NCI-H128 (cell line): ENCODE measurements around the gene GRIFIN.

ENCODE experiments used
- DNase-seq: peaks from one replicate; lab custom pipeline; 2025; ENCODE audit not compliant: unreplicated experiment; lab: John Stamatoyannopoulos, UW

GRIFIN gene

DNA sequence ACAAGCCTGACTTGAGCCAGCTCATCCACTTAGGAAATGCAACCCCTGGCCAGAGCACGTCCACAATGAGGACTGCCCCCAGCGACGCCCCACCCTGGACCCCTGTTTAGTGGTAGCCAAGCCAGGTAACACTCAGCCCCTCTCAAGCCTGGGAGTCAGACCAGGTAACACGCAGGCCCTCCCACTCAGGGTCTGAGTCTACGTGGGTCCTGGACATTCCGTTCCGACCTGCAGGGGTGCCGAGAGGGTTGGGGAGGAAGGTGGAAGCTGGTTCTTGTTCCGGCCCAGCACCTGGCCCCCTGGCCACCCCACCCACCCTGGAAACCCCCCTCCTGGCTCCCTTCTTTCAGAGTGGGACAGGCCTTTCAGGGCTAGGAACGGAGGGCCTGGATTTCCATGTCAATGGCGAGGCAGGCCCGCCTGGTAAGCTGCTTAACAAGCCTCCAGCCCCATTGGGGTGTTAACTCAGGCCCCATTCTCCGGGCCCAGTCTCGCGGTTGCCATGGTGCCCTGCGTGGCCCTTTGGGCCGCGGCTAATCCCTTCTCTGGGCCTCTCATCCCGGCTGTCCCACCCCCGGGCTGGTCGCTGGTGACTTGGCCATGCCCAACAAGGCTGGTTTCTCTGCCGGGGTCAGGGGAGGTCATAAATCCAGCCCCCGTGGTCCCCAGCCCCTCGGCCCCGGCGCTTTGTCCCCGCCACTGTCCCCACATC lies 23.7 kb upstream of the GRIFIN start:
- no peak for DNase-seq

DNA sequence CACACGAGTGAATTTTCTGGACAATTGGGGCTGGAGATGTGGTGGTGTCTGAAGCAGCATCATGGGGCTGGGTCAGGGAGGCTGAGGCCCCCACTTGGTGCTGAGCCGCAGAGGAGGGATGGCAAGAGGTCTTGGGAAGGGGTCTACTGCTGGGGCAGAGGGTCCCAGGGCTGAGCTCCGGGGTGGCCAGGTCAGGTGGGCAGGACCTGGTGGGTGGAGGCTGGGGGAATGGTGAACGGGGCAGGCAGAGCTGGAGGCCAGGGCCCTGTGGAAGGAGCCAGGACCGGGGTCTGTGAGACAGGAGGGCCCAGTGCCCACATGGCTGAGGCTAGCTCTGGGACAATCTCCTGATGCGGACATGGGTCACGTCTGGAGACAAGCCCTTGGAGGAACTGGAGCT lies 23.0 kb upstream of the GRIFIN start:
- no peak for DNase-seq

DNA sequence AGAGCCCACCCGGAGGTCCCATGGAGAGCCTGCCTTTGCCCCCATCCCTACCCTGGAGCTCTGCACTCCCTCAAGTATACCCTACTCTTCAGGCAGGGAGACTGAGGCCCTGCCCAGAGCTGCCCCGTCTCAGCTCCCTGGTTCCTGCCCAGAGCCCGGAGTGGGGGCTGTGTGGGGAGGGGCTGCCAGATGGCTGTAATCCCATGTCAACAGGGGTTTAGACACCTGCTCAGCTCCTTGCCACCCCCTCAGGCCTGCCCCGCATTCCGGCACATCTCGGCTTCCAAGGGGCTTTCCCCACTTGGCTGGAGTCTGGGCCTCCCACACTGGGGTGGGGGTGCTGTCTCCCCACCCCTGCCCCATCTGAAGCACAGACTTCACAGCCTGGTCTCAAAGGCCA lies 22.5 kb upstream of the GRIFIN start:
- DNase-seq = no peak

DNA sequence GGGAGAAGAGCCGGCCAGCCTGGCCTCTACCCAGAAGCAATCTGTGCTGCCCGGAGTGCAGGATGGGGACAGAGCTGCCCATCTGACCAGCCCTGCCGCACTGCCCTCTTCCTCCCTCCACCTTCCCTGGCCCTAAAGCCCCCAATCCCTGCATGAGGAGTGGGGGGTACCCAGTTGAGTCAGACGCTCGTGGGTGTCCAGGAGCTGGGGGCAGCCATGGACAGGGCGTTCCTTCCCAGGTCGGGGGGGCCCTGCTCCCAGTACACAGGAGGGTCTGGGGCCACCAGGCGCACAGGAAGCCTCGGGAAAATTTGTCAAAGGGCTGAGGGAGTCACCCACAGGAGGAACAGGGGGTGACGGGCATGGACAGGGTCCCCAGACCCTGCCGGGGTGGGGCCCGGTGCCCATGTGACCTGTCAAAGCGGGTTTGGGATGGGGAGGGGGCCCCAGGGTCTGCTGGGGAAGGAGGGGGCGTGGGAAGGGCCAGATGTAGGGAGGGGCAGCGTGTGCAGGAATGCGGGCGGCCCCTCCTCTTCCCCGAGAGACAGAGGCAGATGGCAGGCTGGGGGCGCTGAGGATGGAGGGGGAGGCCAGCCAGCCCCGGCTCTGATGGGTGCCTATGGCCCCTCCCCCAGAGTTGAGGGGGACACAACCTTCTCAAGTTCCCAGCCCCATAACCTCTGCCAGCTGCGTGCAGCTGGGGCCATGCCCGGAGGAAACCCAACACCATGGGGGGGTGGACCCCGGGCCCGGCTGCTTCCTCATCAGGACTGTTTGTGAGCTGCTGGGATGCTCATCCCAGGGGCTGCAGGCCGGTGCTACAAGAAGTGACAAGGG lies 21.5 kb upstream of the GRIFIN start:
- no peak for DNase-seq

DNA sequence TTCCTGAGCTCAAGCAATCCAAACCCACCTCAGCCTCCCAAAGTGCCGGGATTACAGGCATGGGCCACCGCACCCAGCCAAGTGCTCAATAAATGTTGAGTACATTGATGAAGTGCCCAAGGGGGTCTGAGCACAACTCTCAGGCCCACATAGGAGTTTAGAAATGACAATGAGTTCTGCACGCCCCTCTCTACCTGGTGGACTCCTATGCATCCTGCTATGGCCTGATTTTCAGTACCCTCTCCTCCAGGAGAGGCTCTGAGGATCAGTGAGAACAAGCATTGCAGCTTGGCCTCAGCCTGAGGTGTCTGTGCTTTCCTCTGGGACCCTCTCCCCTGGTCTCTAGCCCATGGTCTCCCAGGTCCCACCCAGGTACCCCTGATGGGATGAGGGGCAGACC lies 20.9 kb upstream of the GRIFIN start:
- DNase-seq = no peak

DNA sequence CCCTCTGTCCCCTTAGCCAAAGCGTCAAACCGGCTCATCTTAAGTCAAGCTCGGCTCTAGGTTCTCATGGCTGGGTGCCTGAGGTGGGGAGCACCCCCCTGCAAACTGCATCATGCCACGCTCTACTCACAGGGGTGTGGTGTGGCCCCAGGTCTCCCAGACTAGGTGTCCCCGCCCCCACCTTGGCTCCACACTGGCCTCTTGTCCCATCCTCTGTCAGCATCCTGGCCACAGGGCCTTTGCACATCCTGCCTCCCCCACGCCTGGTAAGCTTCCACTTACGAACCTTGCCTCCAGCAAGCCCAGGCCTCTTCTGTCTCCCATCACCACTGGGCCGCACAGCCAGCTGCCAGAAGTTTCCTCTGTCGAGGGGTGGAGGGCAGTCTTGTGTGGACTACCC lies 20.2 kb upstream of the GRIFIN start:
- DNase-seq = no peak

DNA sequence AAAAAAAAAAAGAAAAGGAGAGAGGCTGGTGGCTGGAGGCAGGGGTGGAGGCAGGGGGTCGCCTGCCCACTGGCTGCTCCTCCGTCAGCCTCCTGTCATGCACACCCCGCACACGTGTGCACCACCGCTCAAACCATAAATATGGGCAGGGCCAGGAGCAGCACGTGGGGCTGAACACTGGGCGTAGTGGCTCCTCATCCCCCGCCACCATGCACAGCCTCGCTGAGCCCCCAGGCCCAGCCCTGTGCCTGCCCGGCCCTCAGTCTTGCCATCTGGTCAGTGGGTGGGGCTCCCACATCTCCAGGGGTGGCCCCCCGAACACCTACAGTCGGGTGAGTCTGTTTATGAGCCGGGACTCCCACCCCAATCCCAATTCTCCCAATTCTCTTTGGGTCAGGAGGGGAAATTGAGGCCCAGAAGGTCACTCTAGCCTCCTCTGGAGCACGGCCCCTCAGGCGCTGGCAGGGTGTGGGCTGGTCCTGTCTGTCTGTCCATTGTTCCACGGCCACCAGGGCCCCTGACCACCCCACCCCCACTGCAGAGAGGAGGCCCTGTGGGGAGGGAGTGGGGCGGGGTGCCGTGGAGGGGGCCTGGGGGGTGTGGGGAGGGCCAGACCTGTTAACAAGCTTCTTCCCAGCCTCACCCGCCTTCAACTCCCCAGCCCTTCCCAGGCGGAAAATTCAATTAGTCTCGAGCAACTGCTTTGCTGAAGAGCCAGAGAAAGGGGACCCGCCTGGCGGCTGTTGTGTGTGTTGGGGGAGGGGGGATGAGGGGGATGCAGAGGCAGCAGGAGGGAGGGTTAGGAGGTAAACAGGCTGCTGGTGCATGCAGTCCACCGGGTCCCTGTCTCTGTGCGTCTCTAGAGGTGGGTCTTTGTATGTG lies 19.5 kb upstream of the GRIFIN start:
- DNase-seq = no peak

DNA sequence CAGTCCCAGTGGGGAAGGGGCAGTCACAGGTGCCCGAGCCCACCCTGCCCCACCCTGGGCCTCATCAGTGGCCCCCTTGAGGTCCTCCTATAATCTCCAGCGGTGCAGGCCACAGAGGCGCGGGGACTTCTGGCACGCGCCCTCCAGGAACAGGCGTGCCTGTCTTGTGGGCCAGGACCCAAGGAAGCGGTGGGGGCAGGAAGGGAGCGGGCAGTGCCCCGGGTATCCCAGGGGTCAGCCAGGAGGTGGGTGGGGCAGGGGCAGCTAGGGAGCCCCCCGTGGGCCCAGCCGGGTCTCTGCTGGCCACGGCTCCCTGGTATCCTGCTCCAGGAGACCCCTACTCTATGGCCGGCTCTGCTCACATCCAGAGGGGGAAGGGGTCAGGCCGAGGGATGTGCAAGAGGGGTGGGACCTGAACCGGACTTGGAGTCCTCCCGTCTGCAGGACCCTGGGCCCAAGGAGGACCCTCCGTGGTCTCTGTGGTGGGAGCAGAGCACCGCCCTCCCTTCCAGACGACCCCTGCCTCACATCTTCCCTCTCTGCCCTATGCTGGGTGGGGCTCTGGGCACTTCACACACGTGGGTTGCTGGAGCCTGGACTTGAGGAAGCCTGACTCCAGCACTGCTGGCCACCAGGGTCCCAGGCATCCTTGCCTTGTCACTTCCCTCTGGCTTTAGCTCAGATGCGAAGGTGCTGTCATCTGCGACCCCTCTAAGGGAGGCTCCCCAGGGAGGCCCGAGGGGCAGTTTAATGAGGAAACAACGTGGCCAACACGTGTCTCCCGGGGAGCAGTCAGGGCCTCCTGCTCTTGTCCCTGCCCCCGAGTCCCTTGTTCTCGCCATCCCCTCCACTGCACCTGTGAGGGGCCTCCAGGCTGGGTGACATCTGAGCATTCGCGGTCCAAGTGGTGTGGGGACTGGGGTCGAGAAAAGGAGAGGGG lies 18.3 kb upstream of the GRIFIN start:
- no peak for DNase-seq

DNA sequence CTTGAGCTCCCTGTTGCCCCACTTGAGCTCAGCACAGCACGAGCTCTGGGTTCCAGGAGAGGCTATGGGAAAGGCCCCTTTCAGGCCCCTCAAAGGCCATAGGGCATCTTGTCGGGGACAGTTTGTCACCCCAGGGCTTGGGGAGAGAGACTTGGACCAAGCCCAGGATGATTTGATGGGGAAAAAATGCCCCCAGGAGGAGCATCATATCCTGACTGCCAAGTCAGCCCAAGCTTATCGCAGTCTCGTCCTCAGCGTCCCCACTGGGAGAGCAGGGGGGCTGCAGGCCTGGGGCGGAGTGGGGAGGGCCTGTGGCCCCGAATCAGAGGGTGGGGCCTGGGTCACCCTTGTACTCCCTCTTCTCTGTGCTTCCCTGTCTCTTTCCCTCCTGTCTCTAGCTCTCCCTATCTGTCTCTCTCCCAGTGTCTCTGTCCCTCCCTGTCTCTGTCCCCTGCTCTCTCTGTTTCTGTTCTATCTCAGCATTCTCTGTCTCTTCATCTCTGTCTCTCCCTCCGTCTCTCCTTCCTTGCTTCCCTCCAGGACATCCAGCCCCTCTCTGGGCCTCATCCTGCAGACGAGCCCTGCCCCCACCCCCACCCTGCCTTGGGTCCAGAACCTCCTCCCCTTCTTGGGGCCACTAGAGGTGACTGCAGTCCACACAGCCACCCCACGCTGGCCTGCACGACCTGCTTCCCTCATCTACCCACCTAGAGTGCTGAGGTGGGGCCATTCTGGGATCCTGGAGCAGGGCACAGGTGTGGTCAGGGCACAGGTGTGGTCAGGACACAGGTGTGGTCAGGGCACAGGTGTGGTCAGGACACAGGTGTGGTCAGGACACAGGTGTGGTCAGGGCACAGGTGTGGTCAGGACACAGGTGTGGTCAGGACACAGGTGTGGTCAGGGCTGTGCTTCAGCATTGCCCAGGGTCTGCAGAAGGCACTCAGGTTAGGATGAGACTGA lies 17.3 kb upstream of the GRIFIN start:
- no peak for DNase-seq

DNA sequence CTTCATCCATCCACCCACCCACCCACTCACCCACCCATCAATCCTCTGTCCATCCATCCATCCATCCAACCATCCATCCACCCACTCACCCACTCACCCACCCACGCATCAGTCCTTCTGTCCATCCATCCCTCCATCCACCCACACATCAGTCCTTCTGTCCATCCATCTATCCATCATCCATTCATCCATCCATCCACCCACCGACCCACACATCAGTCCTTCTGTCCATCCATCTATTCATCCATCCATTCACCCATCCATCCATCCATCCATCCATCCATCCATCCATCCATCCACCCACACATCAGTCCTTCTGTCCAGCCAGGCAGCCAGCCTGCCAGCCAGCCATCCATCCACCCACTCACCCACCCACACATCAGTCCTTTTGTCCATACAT lies 15.8 kb upstream of the GRIFIN start:
- no peak for DNase-seq

DNA sequence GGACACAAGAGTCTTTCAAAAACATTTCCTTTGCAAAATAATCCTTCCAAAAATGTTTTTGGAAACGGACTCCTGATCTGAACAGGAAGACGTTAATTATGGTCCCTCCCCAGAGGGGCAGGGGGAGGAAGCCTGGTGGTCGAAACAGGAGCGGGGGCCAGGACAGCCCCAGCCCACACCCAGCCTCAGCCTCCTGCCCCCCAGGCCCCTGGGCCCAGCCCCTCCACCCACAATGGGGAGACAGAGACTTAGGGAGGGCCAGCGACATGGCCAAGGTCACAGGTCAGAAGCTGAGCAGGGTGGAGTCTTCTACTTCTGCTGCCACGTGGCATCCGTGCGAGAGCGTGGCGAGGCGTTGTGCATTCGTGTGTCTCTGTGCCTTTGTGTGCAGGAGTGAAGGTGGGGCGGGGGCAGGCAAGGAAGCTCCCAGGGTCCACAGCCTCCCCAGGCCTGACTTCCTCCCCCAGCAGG lies 14.0 kb upstream of the GRIFIN start:
- DNase-seq = no peak

DNA sequence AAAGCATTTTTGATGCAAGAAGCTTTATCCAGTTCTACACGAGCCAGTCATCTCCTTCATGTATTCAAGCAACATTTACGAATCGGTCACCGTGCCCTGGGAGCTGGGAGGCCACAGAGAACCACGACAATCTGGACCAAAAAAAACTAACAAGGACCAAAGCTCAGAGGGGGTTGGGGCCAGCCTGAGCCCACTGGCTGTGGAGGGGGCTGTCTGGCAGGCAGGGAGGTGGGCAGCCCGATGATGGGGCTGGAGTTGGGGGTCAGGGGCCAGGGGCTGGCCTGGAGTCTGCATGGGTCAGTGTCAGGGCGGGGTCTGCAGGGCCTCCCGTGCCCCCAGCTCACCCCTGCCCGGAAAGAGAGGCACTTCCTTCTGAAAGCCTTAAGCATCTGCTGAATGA lies 12.5 kb upstream of the GRIFIN start:
- no peak for DNase-seq

DNA sequence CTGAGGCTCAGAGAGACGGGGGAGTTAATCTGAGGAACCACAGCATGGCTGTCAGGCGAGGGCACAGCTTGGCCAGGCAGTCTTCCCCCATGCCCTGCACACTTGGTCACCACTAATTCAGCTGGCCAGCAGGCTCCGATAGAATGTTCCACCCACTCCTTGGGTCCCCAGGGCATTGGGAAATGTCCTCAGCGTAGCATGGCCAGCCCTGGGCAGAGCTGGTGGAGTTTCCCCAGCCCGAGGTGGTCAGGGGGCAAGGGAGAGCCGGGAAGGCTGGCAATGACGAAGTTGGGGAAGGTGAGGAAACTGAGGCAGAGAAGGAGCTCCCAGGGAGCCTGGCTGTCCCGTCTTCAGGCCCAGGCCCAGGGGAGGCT lies 12.1 kb upstream of the GRIFIN start:
- DNase-seq = no peak

DNA sequence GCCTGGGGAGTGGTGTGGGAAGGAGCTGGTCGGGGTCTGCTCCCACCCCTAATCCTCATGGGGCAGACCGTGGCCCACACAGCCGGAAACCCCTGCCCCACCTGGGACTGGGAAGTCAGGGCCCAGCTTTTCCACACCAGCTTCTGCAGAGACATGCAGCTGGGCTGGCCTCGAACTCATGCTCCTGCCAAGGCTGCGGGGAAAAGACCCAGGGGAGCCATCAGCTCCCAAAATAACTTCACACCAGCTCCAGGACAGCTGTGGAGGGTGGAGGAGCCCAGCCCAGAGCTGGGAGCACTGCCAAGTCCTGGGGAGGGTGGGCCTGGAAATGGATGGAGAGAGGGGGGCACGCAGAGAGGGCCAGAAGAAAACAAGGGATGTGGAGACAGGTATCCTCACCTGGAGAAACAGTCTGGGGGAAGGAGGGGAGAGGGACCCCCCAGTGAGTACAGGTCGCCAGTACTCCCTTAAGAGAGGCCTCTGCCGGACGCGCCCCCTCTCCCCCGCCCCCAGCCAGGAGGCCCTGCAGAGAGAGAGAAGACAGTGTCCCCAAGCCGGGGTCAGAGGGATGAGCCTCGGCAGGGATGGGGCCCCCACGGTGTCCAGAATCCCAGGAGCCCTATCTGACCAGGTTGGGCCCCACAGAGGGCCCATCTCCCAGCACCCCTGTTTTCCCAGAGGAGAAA lies 11.5 kb upstream of the GRIFIN start:
- no peak for DNase-seq

DNA sequence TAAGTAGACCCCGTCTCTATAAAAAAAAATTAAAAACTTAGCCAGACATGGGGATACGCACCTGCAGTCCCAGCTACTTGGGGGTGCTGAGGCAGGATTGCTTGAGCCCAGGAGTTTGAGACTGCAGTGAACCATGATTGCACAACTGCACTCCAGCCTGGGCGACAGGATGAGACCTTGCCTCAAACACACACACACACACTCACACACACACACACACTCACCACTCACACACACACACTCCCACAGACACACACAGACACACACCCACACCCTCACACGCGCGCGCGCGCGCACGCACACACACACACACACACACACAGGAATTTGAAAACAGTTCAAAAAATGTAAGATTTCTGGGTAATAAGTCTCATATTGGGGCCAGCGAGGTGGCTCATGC lies 8.7 kb upstream of the GRIFIN start:
- no peak for DNase-seq

DNA sequence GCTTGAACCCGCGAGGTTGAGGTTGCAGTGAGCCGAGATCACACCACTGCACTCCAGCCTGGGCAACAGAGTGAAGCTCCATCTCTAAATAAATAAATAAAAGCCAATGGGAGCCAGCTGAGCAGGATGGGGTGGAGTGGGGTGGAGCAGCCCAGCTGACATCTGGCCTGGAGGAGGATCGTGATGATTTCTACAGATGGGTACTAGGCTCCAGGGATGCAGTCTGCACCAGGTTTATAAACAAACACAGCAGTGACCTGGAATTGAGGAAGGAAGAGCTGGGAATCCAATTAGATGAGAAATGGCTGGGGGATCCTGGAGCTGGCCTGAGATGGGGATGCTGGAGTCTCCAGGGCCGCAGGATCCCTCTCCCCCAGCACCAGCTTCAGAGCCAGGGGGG lies 7.3 kb upstream of the GRIFIN start:
- no peak for DNase-seq

DNA sequence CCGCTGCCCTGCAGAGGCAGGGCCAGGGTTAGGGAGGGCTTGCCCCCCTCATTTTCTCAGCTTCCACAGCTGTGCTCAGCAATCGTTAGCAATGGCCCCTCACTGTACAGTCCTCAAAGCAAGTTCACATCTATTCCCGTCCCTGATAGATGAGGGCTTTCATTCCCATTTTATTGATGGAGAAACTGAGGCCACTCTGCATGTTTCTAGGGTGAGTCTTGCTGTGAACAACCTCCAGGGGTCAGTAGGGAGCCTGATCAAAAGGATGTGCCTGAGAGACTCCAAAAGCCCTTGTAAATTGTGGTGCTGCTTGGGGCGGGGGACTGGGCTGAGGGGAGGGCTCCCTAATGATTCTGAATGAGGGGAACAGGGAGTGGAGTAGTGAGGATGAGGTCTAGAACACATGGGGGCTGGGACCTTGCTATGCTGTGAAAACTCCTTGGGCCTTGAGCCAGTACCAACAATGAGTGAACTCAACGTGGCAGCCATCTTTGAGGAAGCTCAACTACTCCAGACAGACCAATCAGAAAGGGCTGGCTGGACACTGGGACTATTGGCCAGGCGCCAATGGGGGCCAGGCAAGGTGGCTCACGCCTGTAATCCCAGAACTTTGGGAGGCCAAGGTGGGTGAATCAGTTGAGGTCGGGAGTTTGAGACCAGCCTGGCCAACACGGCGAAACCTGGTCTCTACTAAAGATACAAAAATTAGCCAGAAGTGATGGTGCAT lies 6.7 kb upstream of the GRIFIN start:
- DNase-seq = no peak

DNA sequence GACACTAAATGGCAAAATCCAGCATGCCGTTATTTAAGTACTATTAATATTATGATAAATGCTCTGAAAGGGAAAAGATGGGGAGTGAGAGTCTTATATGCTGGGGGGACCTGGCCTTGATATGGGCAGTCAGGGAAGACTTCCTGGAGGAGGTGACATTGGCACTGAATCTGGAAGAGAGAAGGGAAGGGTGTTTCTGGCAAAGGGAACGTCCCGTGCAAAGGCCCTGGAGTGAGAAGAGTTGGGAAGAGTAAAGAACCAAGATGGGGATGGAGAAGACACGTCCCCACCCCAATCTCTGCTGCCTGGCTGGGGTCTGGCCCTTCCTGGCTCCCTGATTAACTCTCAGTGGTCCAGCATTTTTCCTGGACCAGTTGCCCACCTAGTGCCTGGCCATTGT lies 5.0 kb upstream of the GRIFIN start:
- no peak for DNase-seq
